NCI-H446 treated with DMSO at 0.1 percent for 48 hours (cell line): ENCODE results near the gene CECR2.

Experiments
- DNase-seq: peaks from one replicate; lab custom pipeline; 2025; lab: John Stamatoyannopoulos, UW

CECR2 gene

DNA sequence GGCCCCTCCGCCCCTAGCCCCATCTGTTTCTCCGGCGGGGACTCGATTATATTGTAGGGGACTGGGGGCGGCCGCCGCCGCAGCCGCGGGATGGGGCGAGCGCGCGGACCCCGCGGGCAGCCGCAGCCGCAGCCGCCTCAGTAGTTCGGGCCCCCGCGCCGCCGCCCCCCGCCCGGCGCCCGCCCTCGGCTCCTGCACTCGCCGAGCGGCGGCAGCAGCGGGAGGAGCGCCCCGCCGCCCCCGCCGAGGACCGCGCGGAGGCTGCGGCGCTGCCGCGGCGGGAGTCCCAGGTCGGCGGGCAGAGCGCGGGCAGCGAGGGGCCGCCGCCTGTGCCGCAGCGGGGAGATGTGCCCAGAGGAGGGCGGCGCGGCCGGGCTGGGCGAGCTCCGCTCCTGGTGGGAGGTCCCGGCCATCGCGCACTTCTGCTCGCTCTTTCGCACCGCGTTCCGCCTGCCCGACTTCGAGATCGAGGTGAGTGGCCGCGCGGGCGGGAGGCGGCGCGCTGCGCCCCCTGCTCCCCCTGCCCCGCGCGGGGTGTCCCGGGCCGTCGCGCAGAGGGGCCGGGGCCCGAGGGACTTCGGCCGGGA, at the start of gene CECR2:
Gene CECR2, plus strand, starts transcription at position 22 of the 587 bp plus-strand sequence. Its CDS starts 324 bp downstream, at position 346.
- DNase-seq, result no peak

DNA sequence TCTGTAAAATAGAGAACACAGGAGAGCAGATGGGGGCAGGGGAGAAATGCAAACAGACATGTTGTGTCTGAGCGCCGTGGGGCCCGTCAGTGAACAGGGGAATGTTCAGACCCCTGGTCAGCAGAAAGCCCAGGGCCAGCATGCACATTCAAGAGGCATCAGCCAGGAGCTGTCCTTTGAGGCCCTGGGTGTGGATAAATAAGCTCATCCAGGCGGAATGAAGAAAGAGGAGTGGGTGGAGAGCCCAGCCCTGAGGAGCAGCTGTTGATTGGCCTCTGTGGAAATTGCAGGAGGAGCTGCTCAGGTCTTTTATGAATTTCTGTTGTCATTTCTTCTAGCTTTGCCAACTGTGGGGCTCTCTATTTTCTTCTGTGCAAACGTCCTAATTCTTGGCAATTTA, 49.7 kb upstream of the CECR2 start:
- no peak for DNase-seq

DNA sequence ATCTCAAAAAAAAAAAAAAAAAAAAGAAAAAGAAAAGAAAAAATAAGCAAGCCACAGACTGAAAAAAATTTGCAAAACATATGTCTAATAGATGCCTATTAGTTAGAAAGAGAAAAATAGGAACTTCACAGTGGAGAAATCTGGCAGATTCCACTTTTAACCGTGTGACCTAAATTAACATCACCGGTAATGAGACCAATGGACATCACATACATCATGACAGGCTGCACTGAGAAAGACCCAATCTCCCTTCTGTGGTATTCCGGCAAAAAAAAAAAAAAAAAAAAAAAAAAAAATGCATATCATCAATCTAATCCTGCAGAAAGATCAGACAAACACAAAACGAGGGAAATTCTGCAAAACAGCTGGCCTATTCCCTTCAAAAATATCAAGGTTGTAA, 46.7 kb upstream of the CECR2 start:
- DNase-seq, result no peak

DNA sequence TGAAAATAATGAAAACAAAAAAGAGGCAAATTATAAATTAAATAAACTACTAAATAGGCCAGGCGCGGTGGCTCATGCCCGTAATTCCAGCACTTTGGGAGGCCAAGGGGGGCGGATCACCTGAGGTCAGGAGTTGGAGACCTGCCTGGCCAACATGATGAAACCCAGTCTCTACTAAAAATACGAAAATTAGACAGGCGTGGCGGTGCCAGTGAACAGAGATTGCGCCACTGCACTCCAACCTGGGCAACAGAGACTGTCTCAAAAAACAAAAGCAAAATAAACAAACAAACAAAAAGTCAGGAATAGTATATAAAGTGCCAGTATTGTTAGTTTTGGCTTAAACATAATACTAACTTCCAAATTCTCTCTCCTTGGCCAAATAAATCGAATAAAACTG, 37.6 kb upstream of the CECR2 start:
- no peak for DNase-seq

DNA sequence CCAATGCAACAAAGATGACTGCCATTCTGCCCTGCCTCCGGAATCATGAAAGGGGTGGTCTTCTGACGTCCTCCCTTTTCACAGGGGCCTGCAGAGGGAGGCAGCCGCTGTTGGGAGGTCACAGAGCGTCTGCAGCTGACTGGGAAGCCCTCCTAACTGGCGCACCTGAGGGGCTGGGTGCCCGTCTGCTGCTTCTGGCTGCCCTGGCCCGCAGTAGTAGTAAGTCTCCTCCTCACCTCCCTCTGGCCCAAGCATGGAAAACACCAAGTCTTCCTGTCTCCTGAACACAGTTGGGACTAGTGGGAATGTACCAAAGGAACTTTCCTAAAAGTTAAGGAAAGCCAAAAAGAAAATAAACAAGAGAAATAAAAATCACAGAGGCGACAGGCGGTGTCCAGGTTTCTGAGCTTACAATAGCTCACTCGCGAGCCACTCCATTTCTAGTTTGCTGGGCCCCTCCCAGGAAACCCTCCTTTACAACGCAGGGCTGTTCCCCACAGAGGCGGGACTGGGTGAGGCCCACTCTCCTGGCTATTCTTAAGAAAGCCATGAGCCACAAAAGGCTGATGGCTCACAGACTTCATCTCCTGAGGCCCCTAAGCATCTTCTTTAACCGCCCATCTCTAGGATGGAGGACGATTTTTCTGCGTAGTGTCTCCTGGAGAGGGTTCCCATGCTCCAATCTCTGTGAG, 37.0 kb upstream of the CECR2 start:
- no peak for DNase-seq

DNA sequence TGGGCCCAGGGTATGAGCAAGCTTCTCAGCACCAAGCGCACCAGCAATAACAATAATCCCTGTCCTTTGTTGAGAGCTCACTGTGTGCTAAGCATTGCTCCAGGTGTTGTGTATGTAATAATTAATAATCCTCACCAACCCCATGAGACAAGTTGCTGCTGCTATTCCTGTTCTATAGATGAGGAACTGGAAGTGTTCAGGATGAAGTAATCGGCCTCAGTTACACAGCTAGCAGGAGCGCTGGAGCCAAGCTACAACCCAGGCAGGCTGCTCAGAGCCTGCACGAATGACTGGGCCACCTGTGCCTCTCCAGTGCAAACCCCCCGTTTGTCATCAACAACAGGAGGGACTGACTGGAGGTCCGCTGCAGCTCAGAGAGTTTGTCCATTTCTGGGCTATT, 35.2 kb upstream of the CECR2 start:
- DNase-seq, result no peak

DNA sequence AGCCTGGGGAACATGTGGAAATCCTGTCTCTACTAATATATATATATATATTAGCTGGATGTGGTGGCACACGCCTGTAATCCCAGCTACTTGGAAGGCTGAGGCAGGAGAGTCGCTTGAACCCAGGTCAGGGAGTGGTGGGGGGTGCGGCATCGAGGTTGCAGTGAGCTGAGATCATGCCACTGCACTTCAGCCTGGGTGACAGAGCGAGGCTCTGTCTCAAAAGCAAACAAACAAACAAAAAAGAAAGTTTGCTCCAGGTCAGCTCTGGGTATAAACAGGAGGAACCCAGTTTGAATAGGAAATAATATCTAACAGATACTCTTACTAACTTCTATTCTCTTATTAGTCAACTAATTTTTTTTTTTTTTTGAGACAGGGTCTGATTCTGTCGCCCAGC, 34.3 kb upstream of the CECR2 start:
- DNase-seq, result no peak

DNA sequence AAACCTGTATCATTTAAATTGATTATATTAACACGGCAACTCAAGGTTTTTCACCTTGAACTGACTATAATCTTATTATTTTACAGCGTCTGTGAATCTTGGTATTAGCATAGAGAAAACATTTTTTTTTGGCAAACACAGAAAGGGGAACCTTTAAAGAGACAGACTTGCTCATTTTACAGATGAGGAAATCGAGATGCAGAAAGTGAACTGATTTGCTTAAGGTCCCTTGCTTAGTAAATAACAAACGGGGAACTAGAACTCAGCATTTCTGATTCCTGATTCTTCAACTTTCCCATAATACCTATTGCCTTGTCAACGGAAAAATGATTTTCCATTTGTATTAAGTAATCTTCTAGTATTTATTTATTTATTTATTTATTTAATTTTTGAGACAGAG, 33.2 kb upstream of the CECR2 start:
- no peak for DNase-seq

DNA sequence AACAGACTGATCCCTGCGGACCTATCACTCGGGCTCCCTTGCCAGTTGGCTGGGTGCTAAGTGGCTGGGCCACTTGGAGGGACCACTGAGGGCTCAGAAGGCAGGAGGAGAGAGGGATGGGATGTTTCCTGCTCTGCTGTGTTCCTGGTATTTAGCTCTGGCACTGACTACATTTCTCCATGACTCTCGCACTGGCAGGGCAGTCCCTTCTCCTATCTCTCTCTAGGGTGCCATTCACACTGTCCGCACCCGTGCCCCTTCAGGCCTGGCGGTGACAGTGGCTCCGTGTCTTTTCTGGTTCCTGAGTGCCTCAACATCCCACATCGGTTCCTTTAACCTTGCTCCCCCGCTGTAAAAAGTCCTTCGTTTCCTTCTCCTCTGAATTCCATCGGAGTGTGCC, 31.6 kb upstream of the CECR2 start:
- DNase-seq, result no peak

DNA sequence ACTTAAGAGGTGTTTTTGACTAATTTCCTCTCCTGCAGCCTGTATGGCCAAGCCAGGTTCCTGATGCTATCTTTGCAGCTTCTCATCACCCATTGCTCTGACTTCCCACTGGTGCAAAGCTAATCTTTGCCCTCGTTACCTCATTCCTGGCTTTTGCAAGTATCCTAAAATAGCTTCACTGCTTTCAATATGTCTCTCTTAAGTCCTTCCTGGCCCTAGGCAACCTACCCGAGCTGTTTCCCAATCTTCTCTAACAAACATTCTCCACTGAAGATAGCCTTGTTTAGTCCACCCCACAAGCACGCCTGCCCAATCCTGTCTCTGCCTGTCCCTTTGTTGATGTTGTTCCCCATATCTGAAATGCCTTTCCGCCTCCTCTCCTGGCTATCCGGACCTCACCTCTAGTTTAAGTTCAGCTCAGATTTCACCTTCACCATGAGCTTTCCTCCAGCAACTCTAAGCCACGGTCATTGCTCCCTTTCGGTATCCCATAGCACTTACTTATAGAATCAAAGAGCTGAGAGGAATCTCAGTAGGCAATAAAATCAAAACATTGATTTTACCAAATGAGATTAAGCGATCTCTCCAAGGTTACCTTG, 30.1 kb upstream of the CECR2 start:
- no peak for DNase-seq

DNA sequence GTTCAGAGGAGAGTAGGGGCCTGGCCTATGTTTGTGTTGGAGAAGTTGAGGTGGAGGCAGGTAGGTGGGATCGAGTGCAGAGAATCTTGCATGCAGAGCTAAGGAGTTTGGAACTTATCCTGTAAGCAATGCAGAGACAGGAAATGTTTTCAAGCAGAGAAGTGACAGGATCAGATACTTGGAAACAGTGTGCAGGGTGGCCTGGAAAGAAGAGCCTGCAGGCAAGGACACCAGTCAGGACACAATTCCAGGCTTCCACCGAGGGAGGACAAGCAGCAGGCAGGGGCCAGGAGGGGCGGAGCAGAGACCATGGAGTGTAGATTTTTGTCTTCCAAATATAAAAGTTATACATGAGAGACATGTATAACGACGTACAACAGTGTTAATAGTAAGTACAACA, 26.9 kb upstream of the CECR2 start:
- no peak for DNase-seq

DNA sequence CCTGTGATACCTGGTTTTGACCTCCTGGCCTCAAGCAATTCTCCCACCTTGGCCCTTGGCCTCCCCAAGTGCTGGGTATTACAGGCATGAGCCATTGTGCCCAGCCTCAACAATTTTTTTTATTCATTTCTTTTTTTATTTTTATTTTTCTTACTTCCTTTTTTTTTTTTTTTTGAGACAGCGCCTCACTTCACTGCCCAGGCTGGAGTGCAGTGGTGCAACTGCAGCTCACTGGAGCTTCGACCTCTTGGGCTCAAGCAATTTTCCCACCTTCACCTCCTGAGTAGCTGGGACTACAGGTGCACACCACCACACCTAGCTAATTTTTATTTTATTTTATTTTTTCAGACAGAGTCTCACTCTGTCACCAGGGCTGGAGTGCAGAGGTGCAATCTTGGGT, 25.5 kb upstream of the CECR2 start:
- no peak for DNase-seq

DNA sequence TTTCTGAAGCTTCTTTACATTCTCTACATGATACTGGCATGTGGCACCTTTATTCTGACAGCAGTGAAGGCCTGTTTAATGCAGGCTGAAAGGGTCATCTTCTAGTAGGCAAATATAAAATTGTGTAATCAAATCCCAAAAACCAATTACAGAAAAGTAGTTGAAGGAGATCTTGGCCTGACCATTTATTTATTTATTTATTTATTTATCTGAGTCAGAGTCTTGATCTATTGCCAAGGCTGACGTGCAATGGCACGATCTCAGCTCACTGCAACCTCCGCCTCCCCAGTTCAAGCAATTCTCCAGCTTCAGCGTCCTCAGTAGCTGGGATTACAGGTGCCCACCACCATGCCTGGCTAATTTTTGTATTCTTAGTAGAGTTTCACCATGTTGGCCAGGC, 22.7 kb upstream of the CECR2 start:
- DNase-seq, result no peak

DNA sequence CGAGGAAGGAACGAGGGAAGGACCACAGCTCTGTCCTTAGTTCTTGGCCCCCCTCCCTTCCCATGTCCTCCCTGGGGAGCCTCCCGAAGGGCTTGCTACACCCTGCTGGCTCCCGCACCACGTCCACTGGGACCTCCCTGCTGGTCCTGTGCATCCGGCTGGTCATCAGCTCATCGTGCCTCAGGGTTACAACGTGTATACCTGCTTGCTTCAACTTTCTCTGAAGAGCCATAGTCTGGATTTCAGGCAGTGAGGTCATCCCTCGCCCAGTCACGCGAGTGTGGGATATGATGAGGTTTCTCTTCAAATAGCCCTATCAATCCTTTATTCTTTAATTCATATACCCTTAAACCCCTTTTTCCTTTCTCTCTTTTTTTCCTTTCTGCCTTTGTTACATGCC, 21.5 kb upstream of the CECR2 start:
- no peak for DNase-seq

DNA sequence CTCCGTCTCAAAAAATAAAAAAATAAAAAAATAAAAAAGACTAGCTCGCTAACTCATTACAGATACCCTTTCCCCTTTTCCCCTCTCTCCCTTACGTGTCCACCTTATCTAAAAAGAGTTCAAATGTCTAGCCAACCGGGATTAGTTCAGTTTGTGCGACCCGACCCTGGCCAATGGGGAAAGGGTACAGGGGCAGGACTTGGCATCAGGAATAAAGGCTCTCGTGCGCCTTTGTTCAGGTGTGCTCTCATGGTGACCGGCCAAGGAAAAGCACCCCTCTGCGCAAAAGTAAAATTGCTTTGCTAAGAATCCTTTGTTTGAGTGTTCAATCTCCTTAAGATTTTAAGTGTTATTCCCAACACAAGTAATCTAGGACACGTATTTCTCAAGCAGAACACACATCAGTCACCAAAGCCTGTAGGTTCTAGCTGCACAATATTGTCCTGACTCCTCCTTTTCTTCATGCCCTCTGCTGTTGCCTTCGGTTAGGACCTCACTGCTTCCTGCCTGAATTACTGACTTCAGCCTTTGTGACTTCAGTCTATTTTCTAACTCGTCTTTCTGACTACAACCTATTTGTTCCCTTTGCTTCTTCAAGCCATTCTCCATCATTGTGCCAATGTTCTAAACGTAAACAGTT, 20.7 kb upstream of the CECR2 start:
- DNase-seq, result no peak

DNA sequence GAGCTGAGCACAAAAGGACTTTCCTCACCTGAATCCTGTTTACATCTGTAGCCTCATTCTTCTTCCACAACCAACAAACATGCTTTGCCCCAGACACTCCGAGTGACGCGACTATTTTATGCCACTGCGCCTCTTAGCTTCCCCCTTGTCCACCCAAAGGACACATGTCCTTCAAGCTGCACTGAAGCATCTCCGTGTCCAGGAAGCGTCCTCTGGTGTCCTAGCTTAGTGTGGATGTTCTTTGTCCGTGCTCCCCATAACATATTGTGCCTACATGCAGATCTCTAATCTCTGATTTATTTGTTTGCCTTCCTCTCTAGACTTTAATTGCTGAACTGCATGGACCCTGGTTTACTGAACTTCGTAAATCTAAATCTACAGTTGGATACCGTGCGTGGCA, 20.1 kb upstream of the CECR2 start:
- no peak for DNase-seq

DNA sequence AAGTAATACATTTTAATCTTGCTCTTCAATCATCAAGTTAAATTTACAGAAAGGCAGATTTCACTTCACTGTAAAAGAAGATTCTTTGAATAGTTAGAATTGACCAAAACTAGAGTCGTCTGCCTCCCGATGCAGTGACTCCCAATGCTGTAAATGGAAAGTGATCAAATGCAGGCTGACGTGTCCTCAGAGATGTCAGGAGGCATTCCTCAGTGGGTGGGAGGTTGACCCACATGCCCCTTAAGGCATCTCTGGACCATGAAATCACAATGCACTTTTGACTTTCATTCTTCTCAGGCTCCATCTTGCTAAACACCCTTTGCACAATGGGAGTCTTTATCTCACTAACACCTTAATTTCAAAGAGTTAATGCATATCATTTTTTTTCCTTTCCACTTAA, 19.0 kb upstream of the CECR2 start:
- DNase-seq, result no peak

DNA sequence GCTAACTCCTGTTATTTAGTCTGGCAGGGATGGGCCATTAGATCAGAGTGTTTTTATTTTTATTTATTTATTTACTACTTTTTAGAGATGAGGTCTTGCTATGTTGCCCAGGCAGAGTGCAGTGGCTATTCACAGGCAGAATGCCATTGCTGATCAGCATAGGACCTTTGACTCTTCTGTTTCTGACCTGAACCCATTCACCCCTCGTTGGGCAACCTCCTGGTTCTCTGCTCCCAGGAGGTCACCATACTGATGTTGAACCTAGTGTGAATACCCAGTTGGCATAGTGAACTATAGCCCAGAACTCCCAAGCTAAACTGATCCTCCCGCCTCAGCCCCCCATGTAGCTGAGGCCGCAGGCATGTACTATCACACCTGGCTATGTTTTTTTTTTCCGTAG, 16.5 kb upstream of the CECR2 start:
- no peak for DNase-seq

DNA sequence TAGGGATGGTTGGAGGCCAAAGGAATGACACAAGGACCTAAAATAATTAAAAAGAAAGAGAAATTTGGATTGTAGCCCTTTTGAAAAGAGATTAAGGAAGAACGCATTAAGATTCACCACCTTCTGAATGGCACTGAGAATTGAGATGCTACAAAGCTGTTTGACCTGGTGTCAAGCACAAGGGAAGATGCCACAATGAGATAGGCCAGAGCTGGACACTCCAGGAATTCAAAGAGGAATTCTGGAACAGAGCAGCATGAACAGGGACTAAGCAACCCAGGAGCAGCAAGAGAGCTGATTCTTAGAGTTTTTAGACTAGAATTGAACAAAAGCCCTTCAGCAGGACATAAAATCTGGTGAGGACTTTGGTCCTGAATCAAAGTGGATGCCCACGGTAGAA, 11.6 kb upstream of the CECR2 start:
- DNase-seq, result no peak

DNA sequence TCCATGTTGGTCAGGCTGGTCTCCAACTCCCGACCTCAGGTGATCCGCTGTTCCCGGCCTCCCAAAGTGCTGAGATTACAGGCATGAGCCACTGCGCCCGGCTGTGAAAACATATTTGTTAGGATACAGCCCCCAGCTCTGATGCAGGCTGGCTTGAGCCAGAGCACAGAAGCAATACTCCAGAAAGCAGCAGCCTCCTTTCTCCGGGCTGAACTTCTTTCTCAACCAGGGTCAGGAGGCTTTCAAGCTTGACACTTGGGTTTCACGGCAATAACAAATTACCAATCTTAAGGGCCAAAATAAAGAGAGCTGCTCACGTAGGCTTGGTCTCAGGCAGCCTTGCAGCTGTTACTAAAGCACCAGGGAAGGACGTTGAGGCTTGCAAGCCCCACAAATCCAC, 10.8 kb upstream of the CECR2 start:
- no peak for DNase-seq

DNA sequence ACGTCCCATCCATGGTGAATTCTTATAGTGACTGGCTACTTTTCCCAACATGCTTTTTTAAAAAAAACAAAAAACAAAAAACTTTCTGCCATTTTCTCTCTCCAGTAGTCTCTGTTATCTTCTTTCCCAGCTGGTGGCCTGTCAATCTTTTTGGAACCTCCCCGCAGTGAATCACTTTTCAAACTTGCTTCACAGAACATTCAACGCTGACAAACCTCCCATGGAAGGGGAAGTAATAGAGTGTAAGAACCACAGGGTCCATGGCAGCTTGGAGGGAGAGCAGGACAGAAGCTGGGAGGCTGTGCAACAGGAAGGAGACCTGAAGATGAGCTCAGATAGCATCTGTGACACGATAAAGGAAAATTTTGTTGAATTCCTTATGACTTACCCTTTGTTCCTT, 9.8 kb upstream of the CECR2 start:
- DNase-seq, result no peak

DNA sequence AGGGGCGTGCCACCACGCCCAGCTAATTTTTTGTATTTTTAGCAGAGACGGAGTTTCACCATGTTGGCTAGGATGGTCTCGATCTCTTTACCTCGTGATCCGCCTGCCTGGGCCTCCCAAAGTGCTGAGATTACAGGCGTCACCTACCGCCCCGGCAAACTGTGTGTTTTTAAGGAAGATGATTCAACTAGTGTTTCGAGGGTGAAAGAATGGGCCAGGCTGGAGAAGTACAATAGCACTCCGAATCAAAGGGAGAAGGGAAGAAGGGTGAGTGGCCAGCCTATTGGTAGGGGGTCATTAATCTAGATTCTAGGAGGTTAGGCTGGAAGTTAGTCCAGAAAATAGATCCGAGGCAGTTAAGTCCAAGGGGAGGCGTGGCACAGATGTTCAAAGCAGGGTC, 2.9 kb upstream of the CECR2 start:
- no peak for DNase-seq

DNA sequence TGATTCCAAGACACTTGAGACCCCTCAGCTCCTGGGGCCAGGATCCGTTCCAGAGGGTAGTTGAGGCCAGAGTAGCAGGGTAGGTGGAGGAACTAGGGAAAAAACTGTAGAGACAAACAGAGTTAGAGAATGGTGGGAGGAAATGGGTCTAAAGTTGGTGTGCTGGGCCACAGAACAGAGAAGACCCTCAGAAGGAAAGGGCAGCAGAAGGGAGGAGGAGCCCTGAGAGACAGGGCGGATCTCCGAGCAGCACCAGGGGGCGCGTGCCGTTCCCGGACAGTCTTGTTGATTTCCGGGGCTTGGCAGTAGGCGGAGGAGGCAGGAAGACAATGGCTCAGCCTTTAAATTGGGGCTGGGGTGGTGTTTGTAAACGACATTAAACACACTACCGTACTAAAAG, 2.4 kb upstream of the CECR2 start:
- no peak for DNase-seq
